GM23248 (cell line): ENCODE data around the gene GALNT2.

Experiments used
- EZH2 ChIP-seq: fragments of 200-600 bp; sonication (generic); IDR thresholded peaks from 2 replicates; pipeline ENCODE4 v1.6.1; 2018; ENCODE audit warnings: antibody characterized with exemption, mild to moderate bottlenecking; ENCODE audit not compliant: insufficient read depth, poor library complexity, severe bottlenecking
- EZH2phosphoT487 ChIP-seq: fragments of 200-600 bp; sonication (generic); IDR thresholded peaks from 2 replicates; pipeline ENCODE4 v1.6.1; 2018; ENCODE audit warnings: antibody characterized with exemption, moderate library complexity, mild to moderate bottlenecking, low read depth; ENCODE audit not compliant: insufficient read depth

- TF ChIP-seq EZH2 (no peak), EZH2phosphoT487 (no peak)
These were observed 173.5 kb downstream of the GALNT2 start for GRCh38 chr1:230240446-230241086.
